Measurements from ENCODE around the gene ACOX2.

The ACOX2 gene

DNA sequence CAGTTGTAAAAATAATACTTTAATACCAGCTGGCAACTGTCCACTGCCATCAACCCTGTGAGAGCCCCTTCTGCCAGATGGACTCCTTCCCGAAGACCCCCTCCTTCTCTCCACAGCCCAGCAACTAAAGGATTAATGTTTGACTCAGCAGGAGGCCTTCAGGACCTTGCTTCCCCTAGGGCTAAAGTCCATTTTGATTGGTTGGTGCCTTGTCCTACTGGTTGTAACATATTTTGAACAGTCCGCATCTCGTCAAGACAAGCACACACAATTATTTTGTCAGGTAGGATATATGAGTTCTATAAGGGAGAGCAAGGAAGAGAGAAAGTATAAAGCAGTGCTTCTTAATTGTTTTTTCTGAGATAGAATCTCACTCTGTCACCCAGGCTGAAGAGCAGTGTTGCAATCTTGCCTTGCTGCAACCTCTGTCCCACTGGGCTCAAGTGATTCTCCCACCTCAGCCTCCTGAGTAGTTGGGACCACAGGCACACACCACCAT, 18.6 kb downstream of the ACOX2 start:
- in situ Hi-C loops (cut with MboI; ENCODE audit: low sequenced_read_pairs), result no loop called here

GRCh38 chr3:58514405-58514804, 22.6 kb downstream of the ACOX2 start:
- in situ Hi-C loops (cut with MboI; ENCODE audit: low sequenced_read_pairs), result no loop called here

- in situ Hi-C loops (cut with MboI; ENCODE audit: low sequenced_read_pairs), result no loop called here
Observed at GRCh38 chr3:58508437-58508836, 28.6 kb downstream of the ACOX2 start.

- in situ Hi-C loops (cut with MboI; ENCODE audit: low sequenced_read_pairs), result no loop called here
Observed at GRCh38 chr3:58507356-58508078, 29.5 kb downstream of the ACOX2 start.

GRCh38 chr3:58502872-58503271, 34.1 kb downstream of the ACOX2 start:
- in situ Hi-C loops (cut with MboI; ENCODE audit: low sequenced_read_pairs), result no loop called here

DNA sequence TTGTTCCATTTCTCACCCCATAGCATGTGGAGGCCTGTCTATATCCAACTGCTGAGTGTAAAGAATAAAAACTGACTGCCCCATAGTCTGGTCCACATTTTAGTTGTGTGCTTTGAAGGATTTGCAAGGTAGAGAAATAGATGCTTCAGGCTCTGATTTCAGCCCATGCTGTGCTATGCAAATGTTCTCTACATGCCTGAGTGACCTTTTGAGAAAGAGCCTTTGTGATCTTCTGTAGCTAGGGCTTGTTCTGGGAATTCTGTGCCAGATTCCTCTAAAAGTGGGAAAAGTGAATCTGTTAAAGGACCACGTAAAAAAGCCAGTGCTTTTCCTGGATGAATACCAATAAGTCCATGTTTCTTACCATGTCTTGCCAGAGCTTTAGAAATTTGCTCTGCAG, 39.9 kb downstream of the ACOX2 start:
- in situ Hi-C loops (cut with MboI; ENCODE audit: low sequenced_read_pairs), result no loop called here

DNA sequence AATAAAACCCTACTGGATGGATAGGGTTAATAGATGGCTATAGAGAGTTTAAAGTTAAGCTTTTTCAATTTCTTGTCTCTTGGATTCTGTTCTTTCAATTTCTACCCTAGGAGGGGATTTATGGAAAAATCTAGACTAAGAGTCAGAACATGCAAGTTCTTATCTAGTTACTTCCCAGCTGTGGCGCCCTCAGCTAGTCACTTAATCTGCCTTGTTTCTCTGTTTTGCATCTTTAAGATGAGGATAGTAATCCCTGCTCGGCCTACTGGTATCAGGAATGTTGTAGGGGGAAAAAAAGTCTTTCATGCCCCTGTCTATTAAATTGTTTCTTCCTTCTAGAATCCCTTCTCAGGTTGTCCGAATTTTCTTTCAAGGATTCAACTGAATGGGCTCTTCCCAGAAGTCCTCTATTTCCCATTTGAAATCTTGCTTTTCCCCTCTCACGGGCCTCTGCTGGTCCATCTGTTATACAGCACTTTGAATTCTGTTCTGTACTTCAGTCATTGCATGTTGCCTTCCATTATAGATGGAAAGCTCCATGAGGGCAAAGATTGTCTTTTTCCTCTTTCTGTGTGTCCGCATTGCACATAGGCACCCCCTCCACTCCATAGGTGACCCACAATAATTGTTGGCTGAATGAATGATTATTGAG, 40.7 kb downstream of the ACOX2 start:
- in situ Hi-C loops (cut with MboI; ENCODE audit: low sequenced_read_pairs), result no loop called here

DNA sequence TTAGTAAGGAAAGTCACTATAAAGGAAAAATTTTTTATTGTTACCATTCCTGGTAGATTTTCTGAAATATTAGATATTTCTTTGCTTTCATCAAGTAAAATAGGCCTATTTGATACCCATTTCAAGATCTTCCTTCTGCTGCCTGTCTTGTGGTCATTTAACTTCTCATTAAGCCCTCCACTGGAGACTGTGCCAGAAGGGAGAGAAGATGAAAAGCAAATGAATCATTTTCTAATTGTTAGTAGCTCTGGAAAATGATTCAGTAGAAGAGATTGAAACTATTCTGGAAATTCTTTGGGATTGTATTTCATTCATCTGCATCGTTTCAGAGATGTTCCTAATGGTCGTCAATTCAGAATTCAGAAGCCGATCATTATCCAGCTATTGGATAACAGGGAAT, 41.9 kb downstream of the ACOX2 start:
- in situ Hi-C loops (cut with MboI; ENCODE audit: low sequenced_read_pairs), result no loop called here

DNA sequence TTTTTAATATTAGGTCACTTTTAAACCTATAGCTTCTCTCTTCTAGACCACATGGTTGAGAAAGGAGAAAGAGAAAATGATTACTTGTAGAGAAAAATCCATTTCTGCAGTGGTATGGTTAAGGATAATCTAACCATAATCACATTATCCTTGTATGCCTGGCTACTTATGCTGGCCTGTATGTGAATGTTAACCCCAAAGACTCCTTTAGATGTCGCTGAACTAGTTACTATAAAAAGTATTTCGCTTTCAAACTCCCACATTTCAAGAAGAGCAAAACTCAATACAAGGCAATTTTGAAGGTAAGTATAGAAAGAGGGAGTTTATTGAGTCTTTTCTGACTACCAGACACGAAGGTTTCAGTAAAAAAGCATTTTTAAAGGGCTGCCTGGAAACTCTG, 42.9 kb downstream of the ACOX2 start:
- in situ Hi-C loops (cut with MboI; ENCODE audit: low sequenced_read_pairs), result no loop called here

GRCh38 chr3:58492494-58492905, 44.5 kb downstream of the ACOX2 start:
- in situ Hi-C loops (cut with MboI; ENCODE audit: low sequenced_read_pairs), result no loop called here

- in situ Hi-C loops (cut with MboI; ENCODE audit: low sequenced_read_pairs), result no loop called here
Observed at GRCh38 chr3:58491506-58492402, 45.2 kb downstream of the ACOX2 start, which contains the start of gene KCTD6. Gene KCTD6 (plus strand): TSS chr3:58492096. CDS start chr3:58498756, 6,660 bp downstream.

GRCh38 chr3:58490860-58491501, 46.0 kb downstream of the ACOX2 start:
- in situ Hi-C loops (cut with MboI; ENCODE audit: low sequenced_read_pairs), result no loop called here

- in situ Hi-C loops (cut with MboI; ENCODE audit: low sequenced_read_pairs), result no loop called here
Observed at GRCh38 chr3:58488967-58489366, 48.0 kb downstream of the ACOX2 start.

DNA sequence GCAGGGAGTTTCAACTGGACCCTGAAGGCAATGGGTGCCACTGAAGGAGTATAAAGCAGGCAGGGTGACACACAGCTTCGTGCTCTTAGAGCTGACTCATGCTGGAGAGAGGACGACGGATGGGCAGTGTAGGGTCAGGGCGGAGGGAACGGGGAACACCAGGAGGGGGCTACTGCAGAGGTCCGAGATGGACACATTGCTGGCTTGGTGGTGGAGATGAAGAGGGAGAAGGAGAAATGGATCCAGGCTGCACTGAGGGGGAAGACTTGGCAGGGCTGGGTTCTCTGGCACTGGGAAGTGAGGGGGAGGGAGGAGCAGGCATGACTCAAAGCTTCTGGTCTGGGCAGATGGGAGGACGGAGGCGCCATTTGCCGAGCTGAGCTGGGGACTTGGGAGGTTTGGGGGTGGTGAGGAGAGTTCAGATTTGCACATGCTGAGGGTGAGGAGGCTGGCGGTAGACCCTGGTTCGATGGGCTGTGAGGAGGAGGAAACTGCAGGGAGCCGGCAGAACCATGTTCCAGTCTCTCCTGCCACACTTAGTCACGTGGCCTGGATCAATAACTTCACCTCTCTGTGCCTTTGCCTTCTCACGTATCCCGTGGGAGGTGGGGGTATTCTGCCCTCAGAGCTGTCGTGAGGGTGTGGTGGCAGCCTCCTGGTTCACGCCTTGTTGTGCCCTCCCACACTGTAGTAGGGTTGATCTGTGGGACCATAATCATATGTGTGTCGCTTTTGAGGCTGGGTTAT, 49.7 kb downstream of the ACOX2 start:
- in situ Hi-C loops (cut with MboI; ENCODE audit: low sequenced_read_pairs), result no loop called here

GRCh38 chr3:58485801-58486435, 51.1 kb downstream of the ACOX2 start:
- in situ Hi-C loops (cut with MboI; ENCODE audit: low sequenced_read_pairs), result no loop called here

DNA sequence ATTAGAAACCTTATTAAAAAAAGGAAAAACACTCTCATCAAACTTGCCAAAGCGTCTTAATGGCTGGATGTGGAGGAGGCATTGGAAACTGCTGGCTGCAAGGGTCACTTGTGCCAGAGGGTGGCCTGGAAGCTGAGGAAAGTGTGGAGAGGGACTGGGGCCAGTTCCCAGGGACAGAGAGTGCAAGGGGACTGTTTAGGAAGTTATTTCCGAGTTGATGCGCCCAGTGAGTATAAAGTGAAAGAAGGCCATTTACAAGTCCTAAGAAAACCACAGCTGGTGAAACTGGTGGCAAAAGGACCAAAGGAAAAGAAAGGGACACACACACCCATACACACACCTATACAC, 52.3 kb downstream of the ACOX2 start:
- in situ Hi-C loops (cut with MboI; ENCODE audit: low sequenced_read_pairs), result no loop called here

DNA sequence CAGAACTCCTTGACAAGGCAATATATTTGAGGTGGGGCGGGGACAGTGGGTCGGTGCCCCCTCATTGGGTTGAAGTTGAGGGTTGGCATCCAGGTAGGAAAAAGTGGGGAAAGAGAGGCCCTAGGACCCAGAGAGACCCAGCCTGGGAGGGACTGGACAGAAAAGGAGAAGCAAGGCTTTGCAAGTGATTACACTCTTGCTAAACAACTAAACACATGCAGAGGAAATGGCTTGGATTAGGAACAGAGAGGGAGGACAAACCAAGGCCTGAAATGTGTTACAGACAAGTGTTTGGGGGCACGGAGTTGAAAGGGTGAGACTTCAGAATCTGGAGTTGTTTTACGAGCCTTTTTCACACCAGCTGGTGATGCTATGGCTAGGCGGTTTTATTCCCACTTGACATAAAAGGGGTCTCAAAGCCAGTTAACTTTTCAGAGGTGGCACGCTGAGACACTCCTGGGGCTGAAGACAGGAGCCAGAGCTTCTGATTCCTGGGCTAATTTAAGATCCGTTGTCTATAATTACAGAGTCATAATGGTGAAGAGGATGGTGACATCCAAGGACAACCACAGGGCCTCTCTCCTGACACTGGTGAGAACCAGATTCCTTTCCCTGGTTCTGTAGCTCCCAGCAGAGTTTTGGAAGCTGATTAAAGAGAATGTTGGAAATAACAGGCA, 52.8 kb downstream of the ACOX2 start:
- in situ Hi-C loops (cut with MboI; ENCODE audit: low sequenced_read_pairs), result no loop called here

GRCh38 chr3:58482917-58483636, 53.9 kb downstream of the ACOX2 start:
- in situ Hi-C loops (cut with MboI; ENCODE audit: low sequenced_read_pairs), result no loop called here

- in situ Hi-C loops (cut with MboI; ENCODE audit: low sequenced_read_pairs), result no loop called here
Observed at GRCh38 chr3:58480309-58480708, 56.7 kb downstream of the ACOX2 start.
